Activated B cell treated with CpG ODN at 0.5 μM for 24 hours (primary cell): Measurements from ENCODE around the gene DPEP1. TPM values are rescaled to one million over a fixed set of nuclear protein-coding genes. Genes with fewer than 3 reads are reported as not detected.
A peak's percentile ranks its signal among the peaks of the same experiment; 100 is the strongest.

Experiments
- ATAC-seq: fragments of 200-7000 bp; cut with Tn5 transposase; one replicate; pipeline ENCODE4 v1.10.0; 2021; ENCODE audit warnings: low read depth, mild to moderate bottlenecking, moderate library complexity
- CTCF ChIA-PET: fragments of 350-600 bp; sonication (Branson Sonifier 250); formaldehyde crosslinking; loops from one replicate; lab custom pipeline; 2021; ENCODE audit warnings: antibody characterized with exemption; lab: Charles Lee
- POLR2A ChIA-PET: fragments of 350-600 bp; sonication (Branson Sonifier 250); formaldehyde crosslinking; loops from one replicate; lab custom pipeline; 2021; ENCODE audit warnings: antibody characterized with exemption; lab: Charles Lee
- DNase-seq: peaks from one replicate; pipeline ENCODE4 v3.0.0; 2022
- H3K27ac Mint-ChIP-seq: one replicate; pipeline ENCODE4 v1.8.0; 2020; ENCODE audit warnings: mixed read lengths
- H3K27me3 Mint-ChIP-seq: one replicate; pipeline ENCODE4 v1.8.0; 2021; ENCODE audit warnings: mixed read lengths
- H3K36me3 Mint-ChIP-seq: one replicate; pipeline ENCODE4 v1.8.0; 2021; ENCODE audit warnings: low read depth, mixed read lengths
- H3K4me1 Mint-ChIP-seq: one replicate; pipeline ENCODE4 v1.8.0; 2021; ENCODE audit warnings: mixed read lengths
- H3K4me3 Mint-ChIP-seq: one replicate; pipeline ENCODE4 v1.8.0; 2020; ENCODE audit warnings: mild to moderate bottlenecking, mixed read lengths
- H3K9me3 Mint-ChIP-seq: one replicate; pipeline ENCODE4 v1.8.0; 2020; ENCODE audit warnings: mixed read lengths
- intact Hi-C: fragments of 100-400 bp; cut with micrococcal nuclease; formaldehyde crosslinking; loops from one replicate; pipeline ENCODE4 v1.15.1; 2024
- total RNA-seq: library from RNA; stranded (reverse); gene quantifications from 2 replicates; pipeline ENCODE4 v1.2.3, GENCODE V29; 2022
- TF ChIP-seq, protein P1 (sequence below): fragments of 200-600 bp; IDR thresholded peaks from one replicate; pipeline ENCODE4 v1.8.0; 2022; ENCODE audit warnings: antibody characterized with exemption, mild to moderate bottlenecking

The DPEP1 gene
- total RNA-seq, 1 donor from 2014 or later: not detected

DNA sequence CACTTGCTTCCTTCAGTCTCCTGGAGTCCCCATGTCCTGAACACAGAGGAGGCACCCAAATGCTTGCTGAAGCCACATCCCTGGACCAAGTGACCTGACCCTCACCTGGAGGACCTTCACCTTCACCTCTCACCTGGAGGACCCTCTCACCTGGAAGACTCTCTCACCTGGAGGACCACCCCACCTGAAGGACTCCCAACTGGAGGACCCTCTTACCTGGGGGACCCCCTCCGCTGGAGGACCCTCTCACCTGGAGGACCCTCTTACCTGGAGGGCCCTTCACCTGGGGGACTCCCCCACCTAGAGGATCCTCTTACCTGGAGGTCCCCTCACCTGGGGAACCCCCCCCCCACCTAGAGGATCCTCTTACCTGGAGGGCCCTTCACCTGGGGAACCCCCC, 72.5 kb downstream of the DPEP1 start:
- no peaks in the 10 kb centered on the region for H3K9me3 Mint-ChIP-seq
- CTCF ChIA-PET: interaction anchor here (1.0 to 2.1 kb wide), 2 partner anchors 14 to 28 kb away, joined by 3 to 5 read pairs; partner anchors contain the start of genes CHMP1A and SPATA33
- peaks cover 15% of the 10 kb centered on the region for H3K36me3 Mint-ChIP-seq
- peaks cover 18% of the 10 kb centered on the region for H3K4me1 Mint-ChIP-seq
- ATAC-seq: no peak
- H3K27me3 Mint-ChIP-seq: no peaks in the 10 kb centered on the region
- DNase-seq: no peak
- H3K4me3 Mint-ChIP-seq: peak overlapping the region; percentile 63
- H3K27ac Mint-ChIP-seq: no peak overlapping the region
- intact Hi-C loops: loop anchor here (1.0 to 5.0 kb wide), 4 partner anchors 14 to 186 kb away; partner anchors contain the start of genes TCF25 and ZNF276
- TF ChIP-seq, protein P1, sequence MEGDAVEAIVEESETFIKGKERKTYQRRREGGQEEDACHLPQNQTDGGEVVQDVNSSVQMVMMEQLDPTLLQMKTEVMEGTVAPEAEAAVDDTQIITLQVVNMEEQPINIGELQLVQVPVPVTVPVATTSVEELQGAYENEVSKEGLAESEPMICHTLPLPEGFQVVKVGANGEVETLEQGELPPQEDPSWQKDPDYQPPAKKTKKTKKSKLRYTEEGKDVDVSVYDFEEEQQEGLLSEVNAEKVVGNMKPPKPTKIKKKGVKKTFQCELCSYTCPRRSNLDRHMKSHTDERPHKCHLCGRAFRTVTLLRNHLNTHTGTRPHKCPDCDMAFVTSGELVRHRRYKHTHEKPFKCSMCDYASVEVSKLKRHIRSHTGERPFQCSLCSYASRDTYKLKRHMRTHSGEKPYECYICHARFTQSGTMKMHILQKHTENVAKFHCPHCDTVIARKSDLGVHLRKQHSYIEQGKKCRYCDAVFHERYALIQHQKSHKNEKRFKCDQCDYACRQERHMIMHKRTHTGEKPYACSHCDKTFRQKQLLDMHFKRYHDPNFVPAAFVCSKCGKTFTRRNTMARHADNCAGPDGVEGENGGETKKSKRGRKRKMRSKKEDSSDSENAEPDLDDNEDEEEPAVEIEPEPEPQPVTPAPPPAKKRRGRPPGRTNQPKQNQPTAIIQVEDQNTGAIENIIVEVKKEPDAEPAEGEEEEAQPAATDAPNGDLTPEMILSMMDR: no peak
- POLR2A ChIA-PET: interaction anchor here (0.5 to 2.1 kb wide), 13 partner anchors 12 to 710 kb away, joined by 3 to 38 read pairs (median 4); partner anchors contain the start of genes CHMP1A, SPATA33 and TCF25

DNA sequence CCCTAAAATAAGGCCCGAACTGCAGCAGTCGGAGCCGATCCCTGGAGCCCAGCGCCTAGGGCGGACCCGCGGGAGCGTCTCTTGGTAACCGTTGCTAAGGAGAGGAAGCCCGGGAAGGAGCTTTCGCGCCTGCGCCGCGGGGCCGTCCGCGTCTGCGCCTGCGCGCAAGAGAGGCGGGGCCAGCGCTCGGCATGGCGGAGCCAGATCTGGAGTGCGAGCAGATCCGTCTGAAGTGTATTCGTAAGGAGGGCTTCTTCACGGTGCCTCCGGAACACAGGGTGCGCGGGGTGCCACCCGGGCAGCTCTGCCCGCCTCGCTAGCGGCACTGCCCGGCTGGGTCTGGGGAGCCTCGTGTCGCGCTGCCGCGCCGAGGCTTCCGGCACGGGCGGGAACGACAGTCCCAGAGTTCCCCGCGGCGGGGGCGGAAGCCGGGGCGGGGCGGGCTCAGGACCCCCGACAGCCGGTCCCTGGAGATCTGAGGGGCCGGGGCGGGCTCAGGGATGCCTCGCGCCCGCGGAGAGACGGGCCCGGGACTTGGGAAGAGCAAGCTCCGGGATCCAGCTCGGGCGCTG, 73.2 kb downstream of the DPEP1 start, which contains the start of gene CDK10:
Gene CDK10 (plus strand): TSS at position 170 of the 572 bp plus-strand sequence. CDS start 22 bp downstream, at position 192.
- Mint-ChIP-seq H3K4me3 (peak within 1 kb of the TSS; percentile 93), H3K27ac (peak within 1 kb of the TSS; percentile 90), H3K9me3 (no peaks in the 10 kb centered on the region), H3K27me3 (no peaks in the 10 kb centered on the region), H3K4me1 (peaks cover 18% of the 10 kb centered on the region), H3K36me3 (peaks cover 19% of the 10 kb centered on the region)
- intact Hi-C loops: loop anchor here (1.0 to 5.0 kb wide), 4 partner anchors 14 to 186 kb away; partner anchors contain the start of genes TCF25 and ZNF276
- ChIA-PET POLR2A (interaction anchor here (0.5 to 2.1 kb wide), 16 partner anchors 9 to 710 kb away, joined by 3 to 38 read pairs (median 4); partner anchors contain the start of genes CHMP1A, SPATA33 and TCF25), CTCF (interaction anchor here (1.0 to 2.1 kb wide), 2 partner anchors 14 to 29 kb away, joined by 3 to 5 read pairs; partner anchors contain the start of genes CHMP1A and SPATA33)
- peak; percentile 98 for DNase-seq
- ATAC-seq: peak; percentile 91
- TF ChIP-seq, protein P1: no peak

DNA sequence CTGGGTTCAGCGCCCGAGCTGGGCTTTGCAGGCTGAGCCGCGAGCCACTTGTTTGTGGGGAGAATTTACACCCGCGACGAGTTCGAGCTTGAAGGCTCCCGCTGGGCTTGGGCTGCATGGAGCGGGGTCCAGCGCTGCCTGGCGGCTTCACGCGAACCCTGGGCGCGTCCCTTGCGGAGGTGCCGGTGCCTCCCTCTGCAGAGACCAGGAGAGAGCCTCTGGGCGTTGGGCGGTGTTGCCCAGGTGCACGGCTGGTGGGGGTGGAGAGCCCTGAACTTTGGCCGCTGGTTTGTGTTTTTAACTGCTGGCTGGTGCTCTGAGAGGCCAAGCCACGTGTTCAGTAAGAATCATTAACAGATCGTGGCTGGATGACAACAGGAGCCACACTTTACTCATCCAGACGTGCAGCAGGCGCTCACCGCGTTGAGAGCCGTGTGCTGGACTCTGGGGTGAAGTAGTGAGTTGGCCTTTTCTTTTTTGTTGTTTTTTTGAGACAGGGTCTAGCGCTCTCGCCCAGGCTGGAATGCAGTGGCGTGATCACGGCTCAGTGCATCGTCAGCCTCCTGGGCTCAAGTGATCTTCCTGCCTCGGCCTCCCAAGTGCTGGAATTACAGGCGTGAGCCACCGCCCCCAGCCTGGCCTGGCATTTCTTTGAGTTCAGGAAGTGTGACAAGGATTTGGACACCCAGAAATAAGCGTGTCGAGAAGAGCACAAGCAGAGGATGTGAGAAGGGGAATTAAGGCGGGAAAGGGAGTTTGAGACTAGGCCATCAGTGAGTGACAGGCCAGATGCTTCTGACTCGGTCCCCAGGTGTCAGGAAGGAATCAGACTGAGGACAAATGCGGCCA, 73.9 kb downstream of the DPEP1 start:
- peak; percentile 38 for ATAC-seq
- Mint-ChIP-seq H3K9me3 (no peaks in the 10 kb centered on the region), H3K27ac (peak overlapping the region; percentile 77)

More for the DNA sequence above, 73.9 kb downstream of the DPEP1 start:
- Mint-ChIP-seq H3K36me3 (peaks cover 24% of the 10 kb centered on the region), H3K4me3 (peak overlapping the region; percentile 93), H3K4me1 (peaks cover 18% of the 10 kb centered on the region), H3K27me3 (no peaks in the 10 kb centered on the region)
- TF ChIP-seq, protein P1: no peak
- no peak for DNase-seq
- intact Hi-C loops: loop anchor here (5.0 kb wide), 1 partner anchor 185 kb away; the partner anchor contains the start of gene TCF25
- CTCF ChIA-PET: interaction anchor here (1.0 to 2.1 kb wide), 2 partner anchors 13 to 30 kb away, joined by 3 to 5 read pairs; partner anchors contain the start of genes CHMP1A and SPATA33
- POLR2A ChIA-PET: interaction anchor here (0.7 to 2.1 kb wide), 11 partner anchors 9 to 186 kb away, joined by 3 to 38 read pairs (median 3); partner anchors contain the start of genes CHMP1A, SPATA33 and TCF25

Other genes starting within 250 kb of the DPEP1 start
- 216 and 243 TPM in 2 replicates for gene ANKRD11, start 123.1 kb upstream of the DPEP1 start, total RNA-seq
- 84.7 and 102 TPM in 2 replicates for gene SPG7, start 105.2 kb upstream of the DPEP1 start, total RNA-seq
- 3,566 and 4,063 TPM in 2 replicates for gene RPL13, start 53.0 kb upstream of the DPEP1 start, total RNA-seq
- gene CPNE7, start 37.9 kb upstream of the DPEP1 start, total RNA-seq: 2.0 and 2.7 TPM in 2 replicates
- 89.8 and 98.7 TPM in 2 replicates for gene CHMP1A, start 44.1 kb downstream of the DPEP1 start, total RNA-seq
- 8.5 TPM in 2 replicates for gene SPATA33, start 44.2 kb downstream of the DPEP1 start, total RNA-seq
- gene CDK10, start 73.0 kb downstream of the DPEP1 start, total RNA-seq: 67.9 and 76.1 TPM in 2 replicates
- 6.9 and 7.0 TPM in 2 replicates for gene SPATA2L, start 88.1 kb downstream of the DPEP1 start, total RNA-seq
- gene VPS9D1, start 107.3 kb downstream of the DPEP1 start, total RNA-seq: 6.6 and 7.4 TPM in 2 replicates
- gene ZNF276, start 107.9 kb downstream of the DPEP1 start, total RNA-seq: 43.8 and 52.0 TPM in 2 replicates
- 27.7 and 33.7 TPM in 2 replicates for gene FANCA, start 203.0 kb downstream of the DPEP1 start, total RNA-seq
- 0.46 and 1.2 TPM in 2 replicates for gene SPIRE2, start 214.8 kb downstream of the DPEP1 start, total RNA-seq